ENCODE measurements around the gene IFFO2. TPM values are rescaled to one million over a fixed set of nuclear protein-coding genes. Genes with fewer than 3 reads are reported as not detected.
A peak's percentile ranks its signal among the peaks of the same experiment; 100 is the strongest.

The IFFO2 gene
- total and polyA plus RNA-seq, 7 experiments from 2014 or later: 1.1 to 57.1 (median 25.7) TPM

DNA sequence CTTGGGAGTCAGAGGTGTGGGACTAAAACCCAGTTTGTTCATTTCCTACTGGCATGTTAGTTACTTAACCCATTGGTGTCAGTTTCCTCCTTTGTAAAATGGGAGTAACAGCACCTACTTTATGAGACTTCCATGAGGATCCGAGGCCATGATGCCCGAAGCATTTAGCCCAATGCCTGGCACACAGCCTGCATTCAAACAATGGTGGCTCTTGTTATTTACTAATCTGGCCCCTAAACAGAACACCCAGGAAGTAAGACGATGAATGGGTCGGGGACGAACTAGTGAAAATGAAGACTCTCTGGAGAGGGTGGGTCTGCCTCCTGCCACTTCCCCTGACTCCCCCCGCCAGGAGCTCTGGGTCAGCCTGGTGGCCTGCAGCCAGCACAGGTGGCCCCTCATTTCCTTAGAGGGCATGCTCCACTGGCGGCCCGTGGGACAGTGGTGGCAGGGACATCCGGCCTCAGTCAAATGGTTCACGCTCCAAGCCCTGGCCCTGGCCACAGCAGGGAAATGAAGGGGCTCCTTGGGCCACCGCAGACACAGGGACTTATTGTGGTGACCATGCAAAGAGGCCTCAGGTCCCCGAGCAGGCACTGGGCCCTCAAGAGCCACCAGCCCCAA lies 87.6 kb downstream of the IFFO2 start:
- intact Hi-C loops (cut with micrococcal nuclease): no loop called here
- Histone ChIP-seq H3K36me3 (ENCODE audit: control insufficient read depth in 2 of 3, insufficient read depth in 3 of 3, low read length in 3 of 3) (no peaks in the 10 kb centered on the region), H3K4me3 (ENCODE audit: low read length) (no peak overlapping the region), H3K4me1 (ENCODE audit: control insufficient read depth in 2 of 2, insufficient read depth in 2 of 2, low read length in 2 of 2) (no peaks in the 10 kb centered on the region), H3K27ac (ENCODE audit: low read depth, low read length) (no peak overlapping the region), H3K9me3 (ENCODE audit: control insufficient read depth in 2 of 3, low read length in 3 of 3) (no peaks in the 10 kb centered on the region), H3K27me3 (ENCODE audit: control insufficient read depth in 2 of 2, insufficient read depth in 2 of 2, low read length in 2 of 2) (no peaks in the 10 kb centered on the region)
- Mint-ChIP-seq H3K9me3 (peaks cover 0 to 1% (median 0%) of the 10 kb centered on the region in 11 donors), H3K4me3 (no peak overlapping the region), H3K36me3 (no peaks in the 10 kb centered on the region), H3K27ac (peak overlapping the region in 1 of 9 donors; percentile 20), H3K4me1 (no peaks in the 10 kb centered on the region), H3K27me3 (peaks cover 6 to 13% (median 7%) of the 10 kb centered on the region in 5 donors)
- DNase-seq (no peak), ATAC-seq (no peak)
- POLR2A ChIA-PET: no interaction called here
- CTCF ChIA-PET: no interaction called here

DNA sequence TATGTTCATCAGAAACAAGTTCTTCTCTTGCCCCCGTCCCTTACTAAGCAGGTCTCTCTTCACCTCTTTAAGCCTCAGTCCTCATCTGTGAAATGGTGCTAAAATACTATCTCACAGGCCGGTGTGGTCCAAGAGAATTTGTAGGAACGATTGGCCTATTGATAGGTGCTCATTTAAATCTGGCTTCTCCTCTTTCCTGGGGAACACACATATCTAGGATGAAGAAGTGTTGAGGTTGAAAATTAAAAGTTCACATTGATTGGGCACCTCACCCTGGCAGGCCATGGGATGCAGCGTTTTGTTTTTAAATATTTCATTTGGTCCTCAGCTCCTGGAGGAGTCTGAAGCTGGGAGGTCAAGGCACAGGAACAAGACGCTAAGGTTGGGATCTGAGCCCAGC lies 88.1 kb downstream of the IFFO2 start:
- no peak for ATAC-seq
- no peak overlapping the region for H3K4me3 Mint-ChIP-seq
- Histone ChIP-seq H3K27ac (ENCODE audit: low read depth, low read length) (no peak overlapping the region), H3K27me3 (ENCODE audit: control insufficient read depth in 2 of 2, insufficient read depth in 2 of 2, low read length in 2 of 2) (no peaks in the 10 kb centered on the region), H3K9me3 (ENCODE audit: control insufficient read depth in 2 of 3, low read length in 3 of 3) (no peaks in the 10 kb centered on the region), H3K4me3 (ENCODE audit: low read length) (no peak overlapping the region), H3K4me1 (ENCODE audit: control insufficient read depth in 2 of 2, insufficient read depth in 2 of 2, low read length in 2 of 2) (no peaks in the 10 kb centered on the region), H3K36me3 (ENCODE audit: control insufficient read depth in 2 of 3, insufficient read depth in 3 of 3, low read length in 3 of 3) (no peaks in the 10 kb centered on the region)
- intact Hi-C loops (cut with micrococcal nuclease): no loop called here
- CTCF ChIA-PET: no interaction called here
- no peak overlapping the region for H3K27ac Mint-ChIP-seq
- H3K9me3 Mint-ChIP-seq: peaks cover 0 to 1% (median 0%) of the 10 kb centered on the region in 11 donors
- DNase-seq: no peak
- no peaks in the 10 kb centered on the region for H3K36me3 Mint-ChIP-seq
- POLR2A ChIA-PET: no interaction called here
- no peaks in the 10 kb centered on the region for H3K4me1 Mint-ChIP-seq
- peaks cover 6 to 13% (median 7%) of the 10 kb centered on the region in 5 donors for H3K27me3 Mint-ChIP-seq

DNA sequence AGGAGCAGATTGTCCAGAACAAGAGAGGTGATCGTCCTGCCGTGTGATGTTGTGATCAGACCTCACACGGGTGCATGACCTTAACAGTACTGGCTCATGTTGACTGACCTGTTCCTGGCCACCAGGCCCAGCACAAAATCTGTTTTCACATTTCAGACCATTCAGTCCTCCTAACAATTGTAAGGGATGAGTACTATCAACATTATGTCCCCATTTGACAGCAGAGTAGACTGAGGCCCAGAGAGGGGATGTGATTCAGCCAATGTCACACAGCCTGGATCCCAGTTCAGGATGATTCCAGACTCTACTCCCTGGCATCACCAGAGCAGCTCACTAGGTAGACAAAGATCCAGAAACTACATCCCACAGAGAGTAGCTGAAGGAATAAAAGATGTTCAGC lies 89.6 kb downstream of the IFFO2 start:
- CTCF ChIA-PET: no interaction called here
- Mint-ChIP-seq H3K36me3 (no peaks in the 10 kb centered on the region), H3K4me1 (no peaks in the 10 kb centered on the region), H3K4me3 (no peak overlapping the region), H3K27me3 (peaks cover 6 to 13% (median 7%) of the 10 kb centered on the region in 5 donors), H3K9me3 (no peaks in the 10 kb centered on the region), H3K27ac (no peak overlapping the region)
- POLR2A ChIA-PET: no interaction called here
- no peak for ATAC-seq
- Histone ChIP-seq H3K36me3 (ENCODE audit: control insufficient read depth in 2 of 3, insufficient read depth in 3 of 3, low read length in 3 of 3) (no peaks in the 10 kb centered on the region), H3K27me3 (ENCODE audit: control insufficient read depth in 2 of 2, insufficient read depth in 2 of 2, low read length in 2 of 2) (no peaks in the 10 kb centered on the region), H3K27ac (ENCODE audit: low read depth, low read length) (no peak overlapping the region), H3K9me3 (ENCODE audit: control insufficient read depth in 2 of 3, low read length in 3 of 3) (no peaks in the 10 kb centered on the region), H3K4me3 (ENCODE audit: low read length) (no peak overlapping the region), H3K4me1 (ENCODE audit: control insufficient read depth in 2 of 2, insufficient read depth in 2 of 2, low read length in 2 of 2) (no peaks in the 10 kb centered on the region)
- DNase-seq: no peak
- intact Hi-C loops (cut with micrococcal nuclease): no loop called here

DNA sequence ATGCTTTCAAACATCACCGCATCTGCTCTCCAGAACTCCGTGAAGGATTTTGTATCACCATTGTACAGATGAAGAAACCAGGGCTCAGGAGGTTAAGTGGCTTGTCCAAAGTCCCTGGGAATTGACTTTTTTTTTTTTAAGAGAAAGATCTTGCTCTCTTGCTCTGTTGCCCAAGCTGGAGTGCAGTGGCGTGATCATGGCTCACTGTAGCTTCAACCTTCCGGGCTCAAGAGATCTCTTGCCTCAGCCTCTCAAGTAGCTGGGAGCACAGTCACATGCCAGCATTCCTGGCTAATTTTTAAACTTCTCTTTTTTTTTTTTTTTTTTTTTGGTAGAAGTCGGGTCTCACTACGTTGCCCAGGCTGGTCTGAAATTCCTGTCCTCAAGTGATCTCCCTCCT lies 90.2 kb downstream of the IFFO2 start:
- no peak for DNase-seq
- no peaks in the 10 kb centered on the region for H3K36me3 Mint-ChIP-seq
- peaks cover 6 to 13% (median 7%) of the 10 kb centered on the region in 5 donors for H3K27me3 Mint-ChIP-seq
- Histone ChIP-seq H3K27ac (ENCODE audit: low read depth, low read length) (no peak overlapping the region), H3K27me3 (ENCODE audit: control insufficient read depth in 2 of 2, insufficient read depth in 2 of 2, low read length in 2 of 2) (no peaks in the 10 kb centered on the region), H3K9me3 (ENCODE audit: control insufficient read depth in 2 of 3, low read length in 3 of 3) (no peaks in the 10 kb centered on the region), H3K4me3 (ENCODE audit: low read length) (no peak overlapping the region), H3K36me3 (ENCODE audit: control insufficient read depth in 2 of 3, insufficient read depth in 3 of 3, low read length in 3 of 3) (no peaks in the 10 kb centered on the region), H3K4me1 (ENCODE audit: control insufficient read depth in 2 of 2, insufficient read depth in 2 of 2, low read length in 2 of 2) (no peaks in the 10 kb centered on the region)
- no peaks in the 10 kb centered on the region for H3K4me1 Mint-ChIP-seq
- ChIA-PET CTCF (no interaction called here), POLR2A (no interaction called here)
- intact Hi-C loops (cut with micrococcal nuclease): no loop called here
- H3K9me3 Mint-ChIP-seq: no peaks in the 10 kb centered on the region
- H3K4me3 Mint-ChIP-seq: no peak overlapping the region
- ATAC-seq: no peak
- no peak overlapping the region for H3K27ac Mint-ChIP-seq

DNA sequence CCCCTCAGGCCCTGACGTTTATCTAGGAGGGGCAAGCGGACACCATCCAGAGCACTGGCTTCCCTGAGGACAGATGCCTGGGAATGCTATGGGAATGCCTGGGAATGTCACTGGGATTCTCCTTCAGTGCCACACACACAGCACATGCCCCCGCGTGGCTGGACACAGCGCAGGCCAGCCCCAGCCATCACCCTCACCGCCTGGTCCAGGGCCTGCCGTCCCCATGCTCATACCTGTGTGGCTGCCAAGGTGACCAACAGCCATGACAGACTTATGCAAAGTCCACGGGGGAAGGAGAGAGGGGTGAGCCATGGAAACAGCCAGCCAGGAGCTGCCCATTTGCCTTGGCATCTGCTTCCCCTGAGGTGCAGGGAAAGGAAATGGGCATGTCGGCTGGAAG lies 91.3 kb downstream of the IFFO2 start:
- H3K4me3 Mint-ChIP-seq: no peak overlapping the region
- H3K4me1 ChIP-seq (ENCODE audit: control insufficient read depth in 2 of 2, insufficient read depth in 2 of 2, low read length in 2 of 2): no peaks in the 10 kb centered on the region
- H3K4me3 ChIP-seq (ENCODE audit: low read length): no peak overlapping the region
- H3K27me3 ChIP-seq (ENCODE audit: control insufficient read depth in 2 of 2, insufficient read depth in 2 of 2, low read length in 2 of 2): no peaks in the 10 kb centered on the region
- CTCF ChIA-PET: no interaction called here
- no peaks in the 10 kb centered on the region for H3K9me3 Mint-ChIP-seq
- ATAC-seq: no peak
- POLR2A ChIA-PET: no interaction called here
- no peak overlapping the region for H3K27ac ChIP-seq (ENCODE audit: low read depth, low read length)
- H3K4me1 Mint-ChIP-seq: no peaks in the 10 kb centered on the region
- H3K27ac Mint-ChIP-seq: no peak overlapping the region
- no peak for DNase-seq
- H3K27me3 Mint-ChIP-seq: peaks cover 6 to 13% (median 7%) of the 10 kb centered on the region in 5 donors
- H3K36me3 ChIP-seq (ENCODE audit: control insufficient read depth in 2 of 3, insufficient read depth in 3 of 3, low read length in 3 of 3): no peaks in the 10 kb centered on the region
- intact Hi-C loops (cut with micrococcal nuclease): no loop called here
- H3K9me3 ChIP-seq (ENCODE audit: control insufficient read depth in 2 of 3, low read length in 3 of 3): no peaks in the 10 kb centered on the region
- H3K36me3 Mint-ChIP-seq: no peaks in the 10 kb centered on the region

DNA sequence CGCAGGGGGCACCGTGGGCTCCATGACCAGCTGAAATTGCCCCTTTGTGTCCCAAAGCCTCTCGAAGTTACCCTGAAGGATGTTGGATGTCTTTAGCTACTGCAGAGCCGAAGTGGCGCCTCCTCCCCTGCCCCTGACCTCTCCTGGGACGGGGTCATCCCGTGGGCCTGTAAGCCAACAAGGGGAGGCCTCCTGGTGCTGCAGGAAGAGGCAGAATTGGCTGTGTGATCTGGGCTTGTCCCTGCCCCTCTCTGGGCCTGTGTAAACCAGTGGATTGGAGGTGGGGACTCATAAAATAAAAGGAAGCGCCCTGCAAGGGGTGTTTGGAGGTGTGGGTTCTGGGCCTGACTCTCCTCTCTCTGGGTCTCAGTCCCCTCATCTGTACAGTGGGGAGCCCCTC lies 94.9 kb downstream of the IFFO2 start:
- no peaks in the 10 kb centered on the region for H3K9me3 Mint-ChIP-seq
- ChIA-PET POLR2A (no interaction called here), CTCF (interaction anchor here (0.6 kb wide), 1 partner anchor 41 kb away, joined by 3 read pairs; the partner anchor contains the start of gene ALDH4A1)
- no peaks in the 10 kb centered on the region for H3K4me1 Mint-ChIP-seq
- H3K27me3 Mint-ChIP-seq: peaks cover under 1 to 7% (median 3%) of the 10 kb centered on the region in 5 donors
- Histone ChIP-seq H3K4me3 (ENCODE audit: low read length) (no peak overlapping the region), H3K27me3 (ENCODE audit: control insufficient read depth in 2 of 2, insufficient read depth in 2 of 2, low read length in 2 of 2) (no peaks in the 10 kb centered on the region), H3K4me1 (ENCODE audit: control insufficient read depth in 2 of 2, insufficient read depth in 2 of 2, low read length in 2 of 2) (no peaks in the 10 kb centered on the region), H3K27ac (ENCODE audit: low read depth, low read length) (no peak overlapping the region), H3K36me3 (ENCODE audit: control insufficient read depth in 2 of 3, insufficient read depth in 3 of 3, low read length in 3 of 3) (no peaks in the 10 kb centered on the region), H3K9me3 (ENCODE audit: control insufficient read depth in 2 of 3, low read length in 3 of 3) (no peaks in the 10 kb centered on the region)
- ATAC-seq: no peak
- intact Hi-C loops (cut with micrococcal nuclease): no loop called here
- DNase-seq: no peak
- H3K4me3 Mint-ChIP-seq: no peak overlapping the region
- H3K27ac Mint-ChIP-seq: no peak overlapping the region
- no peaks in the 10 kb centered on the region for H3K36me3 Mint-ChIP-seq

DNA sequence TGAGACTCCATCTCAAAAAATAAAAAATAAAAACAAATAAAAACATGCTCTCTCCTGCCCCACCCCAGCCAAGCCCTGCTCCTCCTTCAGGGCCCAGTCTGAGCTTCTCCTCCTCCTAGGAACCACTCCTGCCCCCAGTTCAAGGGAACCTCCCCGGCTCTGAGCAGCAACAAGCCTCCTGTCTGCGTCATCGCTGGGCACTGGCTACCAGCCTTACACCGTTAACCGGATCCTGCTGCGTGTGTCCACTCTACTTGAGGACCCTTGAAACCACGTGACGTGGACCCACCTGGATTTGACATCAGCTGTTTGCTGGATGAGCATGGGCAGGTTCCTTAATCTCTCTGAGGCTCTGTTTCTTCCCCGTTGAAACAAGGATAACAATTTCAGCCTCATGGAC lies 95.4 kb downstream of the IFFO2 start:
- DNase-seq (no peak), ATAC-seq (no peak)
- Mint-ChIP-seq H3K4me3 (no peak overlapping the region), H3K4me1 (no peaks in the 10 kb centered on the region), H3K27ac (no peak overlapping the region), H3K9me3 (no peaks in the 10 kb centered on the region), H3K36me3 (no peaks in the 10 kb centered on the region), H3K27me3 (peaks cover 0 to 6% (median 3%) of the 10 kb centered on the region in 5 donors)
- Histone ChIP-seq H3K4me1 (ENCODE audit: control insufficient read depth in 2 of 2, insufficient read depth in 2 of 2, low read length in 2 of 2) (no peaks in the 10 kb centered on the region), H3K27ac (ENCODE audit: low read depth, low read length) (no peak overlapping the region), H3K4me3 (ENCODE audit: low read length) (no peak overlapping the region), H3K36me3 (ENCODE audit: control insufficient read depth in 2 of 3, insufficient read depth in 3 of 3, low read length in 3 of 3) (no peaks in the 10 kb centered on the region), H3K9me3 (ENCODE audit: control insufficient read depth in 2 of 3, low read length in 3 of 3) (no peaks in the 10 kb centered on the region), H3K27me3 (ENCODE audit: control insufficient read depth in 2 of 2, insufficient read depth in 2 of 2, low read length in 2 of 2) (no peaks in the 10 kb centered on the region)
- ChIA-PET CTCF (interaction anchor here (0.6 kb wide), 1 partner anchor 42 kb away, joined by 3 read pairs; the partner anchor contains the start of gene ALDH4A1), POLR2A (no interaction called here)
- intact Hi-C loops (cut with micrococcal nuclease): no loop called here

Data from naive thymus-derived CD4-positive, alpha-beta T cell (primary cell).